ENCODE results near the gene FAM228A.

GRCh38 chr2:24239553-24239952 is 64.7 kb downstream of the FAM228A start:
- TF ChIP-seq, protein P1, sequence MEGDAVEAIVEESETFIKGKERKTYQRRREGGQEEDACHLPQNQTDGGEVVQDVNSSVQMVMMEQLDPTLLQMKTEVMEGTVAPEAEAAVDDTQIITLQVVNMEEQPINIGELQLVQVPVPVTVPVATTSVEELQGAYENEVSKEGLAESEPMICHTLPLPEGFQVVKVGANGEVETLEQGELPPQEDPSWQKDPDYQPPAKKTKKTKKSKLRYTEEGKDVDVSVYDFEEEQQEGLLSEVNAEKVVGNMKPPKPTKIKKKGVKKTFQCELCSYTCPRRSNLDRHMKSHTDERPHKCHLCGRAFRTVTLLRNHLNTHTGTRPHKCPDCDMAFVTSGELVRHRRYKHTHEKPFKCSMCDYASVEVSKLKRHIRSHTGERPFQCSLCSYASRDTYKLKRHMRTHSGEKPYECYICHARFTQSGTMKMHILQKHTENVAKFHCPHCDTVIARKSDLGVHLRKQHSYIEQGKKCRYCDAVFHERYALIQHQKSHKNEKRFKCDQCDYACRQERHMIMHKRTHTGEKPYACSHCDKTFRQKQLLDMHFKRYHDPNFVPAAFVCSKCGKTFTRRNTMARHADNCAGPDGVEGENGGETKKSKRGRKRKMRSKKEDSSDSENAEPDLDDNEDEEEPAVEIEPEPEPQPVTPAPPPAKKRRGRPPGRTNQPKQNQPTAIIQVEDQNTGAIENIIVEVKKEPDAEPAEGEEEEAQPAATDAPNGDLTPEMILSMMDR (IDR thresholded peaks at IDR 0.05), result no peak
- no peak for TF ChIP-seq POLR2A (IDR thresholded peaks at IDR 0.05)

All from heart left ventricle (tissue), 13 donors.